GM03348 (cell line): ENCODE measurements around the gene PHF5A.
A peak's percentile ranks its signal among the peaks of the same experiment; 100 is the strongest.
"Not testable (repeated sequence)": the region's sequence is repeated elsewhere in the genome, so short reads cannot be mapped to it uniquely, and the experiment has no call there.

ENCODE experiments used
- DNase-seq: peaks from one replicate; pipeline ENCODE4 v3.0.0; 2012; ENCODE audit warnings: low spot score

The PHF5A gene

DNA sequence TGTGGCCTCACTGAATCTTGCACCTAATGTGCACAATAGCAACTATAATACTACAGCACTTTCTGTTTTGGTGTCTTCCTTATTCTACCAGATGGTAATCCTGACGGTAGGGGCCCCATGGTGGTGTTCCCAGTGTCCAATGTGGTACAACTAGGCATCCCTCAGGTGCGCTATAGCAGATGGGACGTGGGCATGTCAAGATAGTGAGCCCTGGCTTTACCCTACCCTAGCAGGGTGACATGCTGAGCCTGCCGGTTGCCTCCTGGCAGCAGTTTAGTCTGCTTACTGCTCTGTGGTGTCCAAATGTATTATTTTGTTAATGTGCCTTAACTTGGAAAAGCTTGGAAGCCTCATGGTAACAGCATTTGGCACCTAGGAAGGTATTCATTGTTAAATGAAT is 19.6 kb upstream of the PHF5A start:
- DNase-seq = no peak

DNA sequence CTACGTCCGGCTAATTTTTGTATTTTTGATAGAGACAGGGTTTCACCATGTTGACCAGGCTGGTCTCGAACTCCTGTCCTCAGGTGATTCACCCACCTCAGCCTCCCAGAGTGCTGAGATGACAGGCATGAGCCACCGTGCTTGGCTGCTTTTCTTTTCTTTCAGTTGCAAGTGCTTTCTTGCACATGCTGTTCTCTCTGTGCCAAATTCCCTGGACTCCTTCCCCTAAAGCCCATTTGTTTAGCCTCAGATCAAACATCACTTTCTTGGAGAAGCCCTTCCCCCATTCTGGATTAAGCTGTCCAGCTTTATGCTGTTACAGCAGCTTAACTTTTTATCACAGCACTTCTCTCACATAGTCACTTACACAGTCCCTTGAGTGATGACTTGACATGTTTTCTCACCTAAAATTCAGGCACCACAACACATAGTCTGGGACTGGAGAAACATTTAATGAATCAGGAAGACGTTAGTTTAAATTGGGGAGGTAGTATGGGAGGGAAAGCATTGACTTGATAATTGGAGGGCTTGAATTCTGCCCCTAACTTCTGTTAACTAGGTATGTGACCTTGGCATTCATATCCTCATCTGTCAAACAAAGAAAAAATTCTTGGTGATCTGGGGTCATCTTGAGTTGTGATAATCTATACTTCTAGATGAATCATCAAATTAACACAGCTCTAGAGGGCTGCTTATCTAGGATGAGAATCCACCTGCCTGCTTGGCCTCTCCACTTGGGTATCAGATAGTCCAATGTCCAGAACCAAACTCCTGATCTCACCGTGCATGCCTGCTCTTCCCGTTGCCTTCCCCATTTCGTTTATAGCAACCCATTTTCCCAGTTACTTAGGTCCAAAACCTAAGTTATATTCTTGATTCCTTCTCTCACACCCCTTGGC is 18.8 kb upstream of the PHF5A start:
- DNase-seq = no peak

DNA sequence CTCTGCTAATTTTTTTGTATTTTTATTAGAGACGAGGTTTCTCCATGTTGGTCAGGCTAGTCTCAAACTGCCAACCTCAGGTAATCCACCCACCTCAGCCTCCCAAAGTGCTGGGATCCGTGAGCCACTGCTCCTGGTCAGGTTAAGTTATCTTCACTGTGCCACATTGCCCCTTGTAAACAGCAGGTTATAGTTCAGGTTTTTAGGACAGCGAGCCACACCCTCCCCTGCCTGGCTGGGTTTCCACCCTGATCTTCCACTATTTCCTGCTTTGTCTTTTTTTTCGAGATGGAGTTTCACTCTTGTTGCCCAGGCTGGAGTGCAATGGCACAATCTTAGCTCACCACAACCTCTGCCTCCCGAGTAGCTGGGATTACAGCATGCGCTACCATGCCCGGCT is 16.5 kb upstream of the PHF5A start:
- DNase-seq = no peak

DNA sequence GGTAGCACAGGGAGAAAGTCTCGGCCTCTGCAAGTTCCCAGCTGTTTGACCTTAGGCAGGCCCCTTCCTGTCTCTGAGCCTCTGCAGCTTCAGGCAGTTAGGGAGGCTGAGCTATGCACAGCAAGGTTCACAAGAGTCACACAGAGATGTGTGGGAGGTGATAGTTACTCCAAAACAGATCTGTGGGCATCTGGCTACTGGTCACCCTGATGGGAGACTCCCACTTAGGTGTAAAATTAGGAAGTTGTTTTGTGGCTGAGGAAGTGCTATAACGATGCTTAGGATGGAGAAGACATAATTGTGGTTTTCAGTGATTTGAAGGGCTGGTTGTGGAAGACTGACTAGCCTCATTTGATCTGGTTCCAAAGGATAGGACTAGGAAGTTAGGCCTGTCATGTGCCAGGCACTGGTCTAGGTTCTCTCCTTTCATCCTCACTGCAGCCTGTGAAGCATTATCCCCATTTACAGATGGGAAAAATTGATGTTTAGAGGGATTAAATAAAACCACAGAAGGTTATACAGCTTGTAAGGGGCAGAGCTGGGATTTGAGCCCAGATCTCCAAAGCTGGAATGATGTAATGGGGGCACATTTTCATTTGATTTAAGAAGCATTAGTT is 13.9 kb upstream of the PHF5A start:
- DNase-seq = peak; percentile 40

DNA sequence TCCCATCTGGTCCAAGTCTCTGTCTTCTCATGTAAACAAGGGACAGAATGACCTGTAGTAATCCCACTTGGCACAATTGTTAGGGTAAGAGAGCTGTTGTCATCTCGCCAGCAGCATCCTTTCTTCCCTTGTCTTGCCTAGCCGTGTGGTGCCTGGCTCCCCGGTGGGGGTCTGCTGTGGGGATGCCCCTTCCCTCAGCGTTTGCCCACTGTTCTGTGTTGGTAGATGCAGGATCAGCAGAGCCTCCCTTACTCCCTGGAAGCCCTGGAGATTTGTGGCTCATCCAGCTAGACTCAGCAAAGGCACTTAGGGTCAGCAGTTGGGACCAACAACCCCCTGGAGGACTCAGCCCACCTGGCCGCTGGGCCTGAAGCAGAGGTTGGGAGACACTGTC is 13.4 kb upstream of the PHF5A start:
- DNase-seq = no peak

DNA sequence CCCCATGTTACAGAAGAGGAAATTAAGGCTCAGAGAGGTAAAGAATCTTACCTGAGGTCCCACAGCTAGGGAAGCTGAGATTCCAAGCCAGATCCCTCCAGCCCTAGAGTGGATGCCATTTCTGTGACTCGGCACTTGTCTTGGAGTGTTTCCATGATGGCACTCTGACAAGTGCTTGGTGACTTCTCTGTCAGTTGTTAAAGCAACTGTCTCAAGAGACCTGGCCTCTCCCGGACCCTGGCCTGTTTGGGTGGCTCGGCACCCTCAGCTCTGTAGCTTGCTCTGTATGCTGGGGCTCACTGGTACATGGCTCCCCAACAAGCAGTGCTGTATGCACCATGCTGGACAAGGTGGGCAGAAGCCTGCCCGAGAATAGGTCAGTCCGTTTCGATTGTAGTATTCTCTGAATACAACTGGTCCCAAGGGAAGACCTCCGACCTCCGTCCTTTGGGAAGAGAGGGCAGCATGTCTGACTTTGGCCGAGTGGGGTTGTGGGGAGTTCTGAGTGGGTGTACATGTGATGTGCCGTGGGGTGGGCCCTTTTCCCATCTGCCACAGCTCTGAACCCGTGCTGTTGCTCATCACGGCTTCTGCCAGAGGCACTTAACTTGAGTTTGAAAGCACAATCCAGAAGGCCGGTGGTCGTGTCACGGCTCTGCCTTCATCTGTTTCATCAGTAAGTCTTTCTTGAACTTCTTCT is 12.8 kb upstream of the PHF5A start:
- peak; percentile 46 for DNase-seq

DNA sequence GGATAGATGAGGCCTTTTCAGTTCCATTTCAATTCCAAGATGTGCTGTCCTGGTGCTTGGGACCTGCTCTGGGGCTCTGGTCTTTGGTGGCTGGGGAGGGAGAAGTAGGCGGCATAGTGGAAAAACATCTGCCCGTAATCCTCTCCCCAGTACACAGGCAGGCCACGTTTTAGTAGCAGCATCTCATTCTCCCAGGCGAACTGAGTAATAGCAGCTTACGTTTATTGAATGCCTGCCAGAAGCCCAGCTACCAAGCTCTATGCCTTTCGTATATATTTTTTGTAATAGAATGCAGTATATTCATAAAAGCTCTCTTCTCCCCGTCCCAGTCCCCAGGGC is 11.9 kb upstream of the PHF5A start:
- peak; percentile 38 for DNase-seq

DNA sequence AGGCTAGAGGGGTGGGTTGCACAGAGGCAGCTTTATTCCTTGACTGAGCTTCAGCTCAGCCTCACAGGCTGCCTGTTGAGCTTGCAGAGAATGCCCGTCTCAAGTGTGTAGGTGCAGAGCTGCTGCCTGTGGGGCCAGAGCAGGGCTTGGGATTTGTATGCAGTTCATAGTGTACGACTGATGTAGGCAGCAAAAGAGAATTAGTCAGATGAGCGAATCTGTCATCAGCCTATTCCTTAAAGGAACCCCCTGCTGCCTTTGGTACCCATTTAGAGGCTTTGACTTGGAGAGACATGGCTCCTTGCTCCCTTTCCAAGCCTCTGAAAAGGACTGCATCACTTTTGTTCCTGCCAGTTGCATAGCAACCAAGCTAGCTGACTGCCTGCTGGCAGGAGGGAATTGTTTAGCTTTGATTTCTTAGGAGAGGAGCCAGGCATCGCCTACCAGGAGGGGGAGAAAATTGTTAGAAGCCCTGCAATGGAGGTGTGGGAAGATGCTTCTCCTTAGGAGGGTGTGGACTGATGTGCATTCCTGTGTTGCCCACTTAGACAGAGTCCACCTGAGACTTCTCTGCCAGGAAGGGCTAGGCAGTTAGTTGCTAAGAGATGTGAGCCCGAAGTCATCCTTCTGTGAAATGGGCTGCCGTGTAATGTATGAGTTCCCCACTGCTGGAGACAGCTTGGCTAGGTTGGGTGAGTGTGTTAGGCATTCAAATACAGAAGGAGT is 11.3 kb upstream of the PHF5A start:
- peak; percentile 35 for DNase-seq

DNA sequence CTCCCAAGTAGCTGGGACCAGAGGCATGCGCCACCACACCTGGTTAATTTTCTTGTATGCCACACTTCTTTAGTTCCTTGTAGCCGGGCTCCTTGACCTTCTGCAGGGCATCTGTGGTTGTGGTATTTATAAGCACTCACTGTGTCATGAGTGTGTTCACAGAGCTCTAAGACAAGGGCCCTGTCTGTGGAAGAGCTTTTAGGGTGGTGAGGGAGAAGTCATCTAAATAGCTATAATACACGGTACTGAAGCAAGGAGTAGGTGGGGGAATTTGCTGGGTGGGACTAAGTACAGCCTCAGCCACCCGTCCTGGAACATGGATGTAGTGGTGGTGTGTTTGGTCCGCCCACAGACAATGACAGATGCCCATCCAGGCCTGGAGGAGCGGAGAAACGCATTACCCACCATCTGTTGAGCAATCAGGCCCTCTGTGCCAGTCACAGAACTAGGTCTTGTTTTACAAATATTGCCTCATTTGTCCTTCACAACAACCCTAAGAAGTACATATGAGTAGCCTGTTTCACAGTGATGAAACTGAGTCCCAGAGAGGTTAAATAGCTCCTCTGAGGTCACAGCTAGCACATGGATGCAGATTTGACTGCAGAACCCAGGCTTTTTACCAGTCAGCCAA is 10.5 kb upstream of the PHF5A start:
- no peak for DNase-seq

DNA sequence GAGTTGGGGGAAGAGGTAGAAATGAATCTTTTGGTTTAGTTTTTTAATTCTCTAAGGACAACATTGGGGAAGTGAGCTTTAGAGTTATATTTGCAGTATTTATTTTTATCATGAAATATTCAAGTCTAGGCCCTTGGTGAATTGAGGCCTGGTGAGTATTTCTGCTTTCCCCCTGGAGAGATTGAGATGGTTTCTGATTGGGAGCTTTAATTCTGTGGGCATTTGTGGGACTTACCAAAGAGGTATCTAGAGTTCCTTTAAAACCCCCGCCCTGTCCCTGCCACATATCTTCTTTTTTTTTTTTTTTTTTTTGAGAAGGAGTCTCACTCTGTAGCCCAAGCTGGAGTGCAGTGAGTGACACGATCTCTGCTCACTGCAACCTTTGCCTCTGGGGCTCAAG is 10.0 kb upstream of the PHF5A start:
- no peak for DNase-seq

DNA sequence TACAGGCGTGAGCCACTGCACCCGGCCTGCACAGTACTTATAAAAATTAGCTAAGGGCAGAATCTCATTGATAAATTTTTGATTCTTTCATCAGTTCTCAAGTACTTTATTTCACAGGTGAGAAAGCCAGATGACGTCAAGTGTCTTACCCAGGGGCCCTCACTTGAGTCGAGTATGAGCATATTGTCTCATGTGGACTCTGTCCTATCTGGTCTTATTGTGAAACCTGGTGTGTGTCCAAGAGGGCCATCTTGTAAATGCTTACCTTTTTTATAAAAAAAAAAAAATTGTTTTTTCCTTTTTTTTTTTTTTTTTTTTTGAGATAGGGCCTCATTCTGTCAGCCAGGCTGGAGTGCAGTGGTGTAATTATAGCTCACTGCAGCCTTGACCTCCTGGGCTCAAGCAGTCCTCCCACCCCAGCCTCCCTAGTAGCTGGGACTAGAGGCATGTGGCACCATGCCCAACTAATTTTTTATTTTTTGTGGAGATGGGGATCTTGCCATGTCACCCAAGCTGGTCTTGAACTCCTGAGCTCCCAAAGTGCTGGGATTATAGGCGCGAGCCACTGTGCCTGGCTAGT is 6.5 kb upstream of the PHF5A start:
- no peak for DNase-seq

DNA sequence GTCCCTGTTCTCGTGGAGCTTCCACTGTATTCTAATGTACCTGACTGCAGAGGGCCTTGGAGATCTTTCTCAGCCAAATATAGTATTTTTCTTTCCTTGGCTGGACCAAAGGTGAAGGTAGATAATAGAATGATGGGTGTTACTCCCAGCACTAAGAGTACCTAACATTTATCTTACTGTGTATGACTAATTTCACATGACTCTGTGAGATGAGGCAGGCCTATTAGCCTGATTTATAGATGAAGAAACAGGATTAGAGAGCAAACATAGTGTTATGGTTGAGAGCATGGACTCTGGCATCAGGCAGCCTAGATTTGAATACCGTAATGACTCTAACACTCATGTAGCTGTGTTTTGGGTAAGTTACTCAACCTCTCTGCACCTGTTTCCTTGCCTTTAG is 3.1 kb upstream of the PHF5A start:
- no peak for DNase-seq

DNA sequence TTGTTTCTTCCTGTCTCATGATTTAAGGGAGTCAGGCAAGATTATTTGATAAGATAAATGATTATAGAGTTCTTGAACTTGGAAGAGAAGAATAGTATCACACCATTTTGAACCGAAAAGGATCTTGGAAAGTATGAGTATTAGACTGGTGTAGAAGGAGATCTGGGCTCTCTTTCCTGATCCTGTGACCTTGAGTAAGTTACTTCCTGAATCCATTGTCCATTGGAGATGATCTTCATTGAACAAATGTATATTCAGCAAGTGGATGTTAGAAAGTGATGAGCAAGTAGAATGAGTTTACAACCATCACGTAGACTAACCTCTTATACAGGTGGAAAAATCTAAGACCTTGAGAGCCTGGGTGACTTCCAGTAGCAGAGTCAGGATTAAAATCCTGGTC is 2.4 kb upstream of the PHF5A start:
- DNase-seq = no peak

DNA sequence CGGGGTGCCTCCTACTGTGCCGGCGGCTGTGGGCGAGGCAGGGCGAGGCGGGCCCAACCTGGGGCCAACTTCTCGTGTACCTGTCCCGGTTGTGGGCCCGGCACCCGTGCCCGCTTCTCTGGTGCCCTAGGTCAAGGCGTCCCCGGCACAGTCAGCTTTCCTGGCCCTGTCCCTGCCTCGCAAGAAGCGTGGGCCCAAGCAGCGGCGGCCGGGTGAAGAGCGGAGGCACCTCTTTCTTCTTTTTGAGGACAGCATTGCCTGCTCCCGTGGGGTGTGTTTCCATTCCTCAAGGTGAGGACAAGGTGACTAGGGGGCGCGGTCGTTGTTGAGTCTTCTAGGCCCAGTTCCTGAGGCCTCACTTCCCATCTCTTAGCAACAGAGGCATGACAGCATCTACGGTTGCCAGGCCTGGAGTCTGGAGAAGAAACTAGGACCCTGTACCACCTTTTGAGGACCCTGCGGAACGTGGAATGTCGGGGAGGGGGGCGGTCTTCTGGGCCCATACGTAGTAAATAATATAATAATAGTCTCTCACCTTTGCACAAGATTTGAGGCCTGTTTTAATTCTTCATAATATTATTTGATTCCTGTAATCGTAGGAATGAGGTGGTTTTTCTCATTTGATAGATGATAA is 843 bp upstream of the PHF5A start:
- peak; percentile 14 for DNase-seq

DNA sequence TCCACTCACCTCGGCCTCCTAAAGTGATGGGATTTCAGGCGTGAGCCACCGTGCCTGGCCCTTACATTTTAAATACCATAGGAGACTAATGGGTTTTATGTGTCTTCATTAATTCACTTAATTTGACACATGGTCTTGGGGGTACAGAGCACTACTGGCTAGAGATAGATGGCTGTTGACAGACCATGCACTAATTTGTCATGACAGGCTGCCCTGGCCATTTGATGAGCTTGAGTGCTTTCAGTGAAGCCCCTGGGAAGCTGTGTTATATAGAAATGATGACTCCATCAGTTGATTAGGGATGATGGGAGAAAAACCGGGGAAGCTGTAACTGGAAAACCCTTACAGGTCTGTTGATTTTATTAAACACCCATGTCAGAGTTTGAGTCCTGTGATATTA is 6.6 kb downstream of the PHF5A start:
- no peak for DNase-seq

DNA sequence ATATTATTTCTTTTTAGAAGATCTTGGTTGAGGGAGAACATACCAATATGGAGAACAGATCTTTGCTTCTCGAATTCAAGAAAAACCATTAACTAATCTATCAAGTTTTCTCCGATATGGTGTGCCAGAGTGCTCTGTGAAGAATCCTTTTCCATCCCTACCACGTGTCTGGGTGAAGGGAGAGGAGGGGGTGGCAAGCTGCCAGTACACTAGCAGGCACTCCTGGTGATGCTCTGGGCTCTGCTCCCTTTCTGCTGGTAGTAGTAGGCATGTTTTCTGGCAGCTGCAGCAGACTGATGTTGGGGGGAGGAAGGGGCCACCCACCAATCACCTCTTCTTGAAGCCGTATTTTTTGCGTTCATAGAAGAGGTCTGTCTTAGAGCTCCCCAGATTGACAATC is 8.4 kb downstream of the PHF5A start:
- not testable (repeated sequence) for DNase-seq

DNA sequence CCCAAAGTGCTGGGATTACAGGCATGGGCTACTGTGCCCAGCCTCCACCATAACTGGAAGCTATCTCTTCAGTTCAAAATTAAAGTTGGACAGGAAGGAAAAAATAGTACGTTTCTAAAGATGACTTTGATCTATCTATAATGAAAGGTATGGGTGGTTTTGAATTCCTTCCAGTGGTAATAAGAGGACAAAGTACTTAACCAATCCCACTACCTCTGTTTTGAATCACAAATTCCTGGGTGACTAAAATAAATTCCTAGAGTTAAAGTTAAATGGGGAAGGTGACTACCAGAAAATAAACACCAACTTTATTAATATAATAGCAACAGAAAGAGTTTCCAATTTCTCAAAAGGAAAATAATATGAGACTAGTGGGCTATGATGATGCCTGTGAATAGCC is 9.1 kb downstream of the PHF5A start:
- DNase-seq = no peak

DNA sequence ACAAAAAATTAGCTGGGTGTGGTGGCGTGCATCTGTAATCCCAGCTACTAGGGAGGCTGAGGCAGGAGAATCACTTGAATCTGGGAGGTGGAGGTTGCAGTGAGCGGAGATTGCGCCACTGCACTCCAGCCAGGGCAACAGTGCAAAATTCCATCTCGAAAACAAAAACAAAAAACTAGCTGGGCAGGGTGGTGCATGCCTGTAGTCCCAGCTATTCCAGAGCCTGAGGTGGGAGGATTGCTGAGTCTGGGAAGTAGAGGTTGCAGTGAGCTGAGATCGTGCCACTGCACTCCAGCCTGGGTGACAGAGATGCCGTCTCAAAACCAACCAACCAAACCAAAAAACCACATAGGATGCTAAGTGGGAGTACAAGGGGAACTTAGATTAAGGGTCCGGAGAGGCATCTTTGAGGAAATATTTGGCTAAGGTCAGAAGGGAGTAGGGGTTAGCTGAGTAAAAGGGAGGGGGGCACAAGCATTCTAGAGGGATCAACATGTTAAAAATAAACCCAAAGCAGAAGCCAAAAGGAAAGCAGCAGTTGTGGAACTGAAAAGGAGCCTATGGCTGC is 10.2 kb downstream of the PHF5A start:
- no peak for DNase-seq

DNA sequence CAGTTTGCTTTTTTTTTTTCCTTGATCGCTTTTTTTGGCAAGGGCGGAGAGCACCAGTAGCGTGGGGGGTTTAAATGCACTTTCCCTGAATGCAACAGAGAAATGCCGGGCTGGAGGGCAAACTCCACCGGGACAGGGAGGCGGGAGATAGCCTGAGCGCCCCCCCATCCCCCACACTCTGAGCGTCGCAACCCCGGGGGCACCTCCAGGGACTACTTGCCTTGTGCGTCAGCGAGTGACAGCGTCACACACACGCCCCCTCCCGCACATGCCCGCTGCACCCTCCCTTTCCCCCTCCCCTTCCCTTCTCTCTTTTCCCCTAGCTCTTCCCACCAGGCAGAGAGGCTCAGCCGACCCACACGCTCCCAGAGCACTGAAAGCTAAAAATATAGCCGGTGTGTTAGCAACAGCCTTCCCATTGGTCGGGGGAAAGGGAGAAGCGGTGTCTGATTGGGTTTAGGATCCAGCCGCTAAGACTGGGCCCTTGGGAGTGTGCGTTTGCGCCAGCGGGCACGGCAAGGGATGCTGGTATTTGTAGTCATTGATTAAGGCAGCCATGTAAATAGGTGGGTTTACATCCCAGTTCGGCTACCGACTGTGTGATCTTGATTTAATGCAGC is 20.2 kb downstream of the PHF5A start:
- DNase-seq = peak; percentile 97

DNA sequence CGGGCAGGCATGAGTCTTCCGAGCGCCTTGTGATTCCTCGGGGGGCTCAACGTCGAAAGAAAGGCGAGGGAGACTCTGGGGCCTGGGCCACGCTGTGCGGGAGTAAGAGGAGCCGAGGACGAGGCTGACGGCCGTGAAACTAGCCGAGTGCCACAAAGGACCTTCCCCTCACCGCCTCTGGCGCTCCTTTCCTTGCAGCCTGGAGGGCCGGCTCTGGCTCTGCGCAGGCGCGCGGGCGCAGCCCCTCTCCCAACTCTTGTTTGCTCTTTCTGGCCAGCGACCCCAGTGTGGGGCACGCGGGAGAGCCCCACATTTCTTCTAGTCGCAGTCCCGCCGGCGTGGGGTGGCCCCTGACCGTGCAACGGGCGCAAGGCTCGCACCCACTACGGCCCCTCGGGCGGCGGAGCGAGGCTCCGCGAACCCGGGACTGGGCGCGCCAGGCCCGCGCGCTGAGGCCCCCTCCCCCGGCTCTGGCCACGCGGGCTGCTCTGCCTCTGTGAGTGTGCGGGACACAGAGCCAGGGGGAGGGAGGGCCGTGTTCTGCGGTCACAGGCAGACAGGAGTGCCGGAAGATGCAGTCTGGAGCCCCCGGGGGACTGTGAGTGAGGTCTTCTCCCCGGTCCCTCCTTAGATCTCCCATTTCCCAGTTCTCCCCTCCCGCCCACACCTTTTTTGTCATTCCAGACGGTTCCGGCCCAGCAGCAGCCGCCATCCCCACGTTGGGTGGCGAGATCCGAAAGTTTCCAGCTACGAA is 20.9 kb downstream of the PHF5A start:
- peak; percentile 74 for DNase-seq
